Lung (tissue), 12 donors: Measurements from ENCODE around the gene DRD3. TPM values are rescaled to one million over a fixed set of nuclear protein-coding genes. Genes with fewer than 3 reads are reported as not detected.
A peak's percentile ranks its signal among the peaks of the same experiment; 100 is the strongest.

Experiments used
- ATAC-seq: fragments of 200-7000 bp; cut with Tn5 transposase; one replicate; pipeline ENCODE4 v1.9.1; 2020; ENCODE audit warnings: moderate number of reproducible peaks; ENCODE audit not compliant: insufficient read depth, low FRiP score
- DNase-seq, 3 donors: peaks; one replicate each; pipeline ENCODE4 v3.0.0-alpha.2; 2013 to 2017
- H3K27ac ChIP-seq, 2 donors: one replicate each; pipeline ENCODE4 v1.5.1; 2013; ENCODE audit warnings: mild to moderate bottlenecking in 2 of 2, moderate library complexity in 2 of 2, control low read depth in 1 of 2, inconsistent platforms in 1 of 2, low read depth in 1 of 2, low read length in 1 of 2
- H3K27me3 ChIP-seq, 3 donors: one replicate each; pipeline ENCODE4 v1.5.1; 2013; ENCODE audit warnings: low read length in 2 of 3; ENCODE audit not compliant: control insufficient read depth in 3 of 3, insufficient read depth in 3 of 3
- H3K36me3 ChIP-seq, 4 donors: one replicate each; pipeline ENCODE4 v1.5.1; 2013; ENCODE audit warnings: low read length in 4 of 4, mild to moderate bottlenecking in 1 of 4, moderate library complexity in 1 of 4; ENCODE audit not compliant: control insufficient read depth in 4 of 4, insufficient read depth in 4 of 4
- H3K4me1 ChIP-seq, 5 donors: one replicate each; pipeline ENCODE4 v1.5.1; 2013; ENCODE audit warnings: low read length in 5 of 5, mild to moderate bottlenecking in 2 of 5, moderate library complexity in 1 of 5; ENCODE audit not compliant: control insufficient read depth in 5 of 5, insufficient read depth in 5 of 5
- H3K4me3 ChIP-seq: one replicate; pipeline ENCODE4 v1.5.1; 2013; ENCODE audit warnings: mild to moderate bottlenecking, control low read depth, moderate library complexity
- H3K9ac ChIP-seq, 2 donors: one replicate each; pipeline ENCODE4 v1.5.1; 2013; ENCODE audit warnings: low read length in 2 of 2, control low read depth in 1 of 2; ENCODE audit not compliant: insufficient read depth in 1 of 2
- H3K9me3 ChIP-seq, 4 donors: one replicate each; pipeline ENCODE4 v1.5.1; 2013; ENCODE audit warnings: low read length in 3 of 4, mild to moderate bottlenecking in 1 of 4, moderate library complexity in 1 of 4; ENCODE audit not compliant: control insufficient read depth in 4 of 4, insufficient read depth in 3 of 4
- WGBS, 2 donors: extraction: QIAGEN DNeasy Blood & Tissue Kit; methylation state at CpG; one replicate each; pipeline ENCODE4 v1.1.7; 2013; 5-methylcytosine and 5-hydroxymethylcytosine counted together
- polyA plus RNA-seq, 2 donors: library from polyadenylated mRNA; stranded (reverse); fragments of 200-250 nt; gene quantifications; one replicate each; pipeline ENCODE4 v1.2.1, GENCODE V29; 2013
- total RNA-seq, 2 donors: library from RNA; depleted of rRNA in 1 of 2; stranded (reverse); fragments of >200 nt in 1 of 2; gene quantifications; one replicate each; pipeline ENCODE4 v1.2.1, GENCODE V29; 2014 to 2021
- TF ChIP-seq, protein P1 (sequence below): IDR thresholded peaks from 2 replicates; pipeline ENCODE4 v1.5.1; 2012; ENCODE audit warnings: mild to moderate bottlenecking; ENCODE audit errors: control extremely low read depth, extremely low read depth
- donor health status: control.
- donor health status: control.
- donor health status: Bipolar disorder and iron deficiency.
- donor health status: healthy.
- donor health status: DM: yes; HTN: yes; CAD: no.

DRD3 gene
- total and polyA plus RNA-seq, 4 donors, result not detected

DNA sequence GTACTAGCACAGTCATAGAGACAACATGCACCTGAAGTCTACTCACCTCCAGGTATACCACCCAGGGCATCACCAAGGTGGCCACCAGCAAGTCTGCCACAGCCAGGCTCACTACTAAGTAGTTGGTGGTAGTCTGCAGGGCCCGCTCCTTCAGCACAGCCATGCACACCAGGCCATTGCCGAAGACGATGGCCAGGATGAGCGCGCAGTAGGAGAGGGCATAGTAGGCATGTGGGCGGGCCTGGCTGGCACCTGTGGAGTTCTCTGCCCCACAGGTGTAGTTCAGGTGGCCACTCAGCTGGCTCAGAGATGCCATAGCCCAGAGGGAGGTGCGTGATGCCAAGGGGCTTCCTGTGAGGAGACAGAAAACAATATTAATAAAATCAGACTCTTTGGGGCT lies 7.2 kb downstream of the DRD3 start:
- ATAC-seq (no peak), DNase-seq (no peak)
- Histone ChIP-seq H3K27me3 (peaks cover 0 to 3% (median 0%) of the 10 kb centered on the region in 3 donors), H3K9me3 (no peaks in the 10 kb centered on the region), H3K4me1 (peaks cover 0 to 2% (median 0%) of the 10 kb centered on the region in 5 donors), H3K9ac (no peak overlapping the region), H3K27ac (no peak overlapping the region), H3K36me3 (no peaks in the 10 kb centered on the region), H3K4me3 (no peak overlapping the region)
- 93 to 95% methylated on average over 7 of the region's 7 CpGs for WGBS, 2 donors
- TF ChIP-seq, protein P1, sequence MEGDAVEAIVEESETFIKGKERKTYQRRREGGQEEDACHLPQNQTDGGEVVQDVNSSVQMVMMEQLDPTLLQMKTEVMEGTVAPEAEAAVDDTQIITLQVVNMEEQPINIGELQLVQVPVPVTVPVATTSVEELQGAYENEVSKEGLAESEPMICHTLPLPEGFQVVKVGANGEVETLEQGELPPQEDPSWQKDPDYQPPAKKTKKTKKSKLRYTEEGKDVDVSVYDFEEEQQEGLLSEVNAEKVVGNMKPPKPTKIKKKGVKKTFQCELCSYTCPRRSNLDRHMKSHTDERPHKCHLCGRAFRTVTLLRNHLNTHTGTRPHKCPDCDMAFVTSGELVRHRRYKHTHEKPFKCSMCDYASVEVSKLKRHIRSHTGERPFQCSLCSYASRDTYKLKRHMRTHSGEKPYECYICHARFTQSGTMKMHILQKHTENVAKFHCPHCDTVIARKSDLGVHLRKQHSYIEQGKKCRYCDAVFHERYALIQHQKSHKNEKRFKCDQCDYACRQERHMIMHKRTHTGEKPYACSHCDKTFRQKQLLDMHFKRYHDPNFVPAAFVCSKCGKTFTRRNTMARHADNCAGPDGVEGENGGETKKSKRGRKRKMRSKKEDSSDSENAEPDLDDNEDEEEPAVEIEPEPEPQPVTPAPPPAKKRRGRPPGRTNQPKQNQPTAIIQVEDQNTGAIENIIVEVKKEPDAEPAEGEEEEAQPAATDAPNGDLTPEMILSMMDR, result no peak

- Histone ChIP-seq H3K9me3 (no peaks in the 10 kb centered on the region), H3K27me3 (peaks cover 0 to 3% (median 0%) of the 10 kb centered on the region in 3 donors), H3K36me3 (no peaks in the 10 kb centered on the region), H3K4me1 (no peaks in the 10 kb centered on the region), H3K27ac (no peak overlapping the region), H3K9ac (no peak overlapping the region), H3K4me3 (no peak overlapping the region)
- TF ChIP-seq, protein P1, result no peak
- DNase-seq, result no peak
- WGBS, 2 donors, result 43 to 56% methylated on average over 2 of the region's 2 CpGs
- no peak for ATAC-seq
Observed at GRCh38 chr3:114168150-114168549, 10.7 kb downstream of the DRD3 start.

DNA sequence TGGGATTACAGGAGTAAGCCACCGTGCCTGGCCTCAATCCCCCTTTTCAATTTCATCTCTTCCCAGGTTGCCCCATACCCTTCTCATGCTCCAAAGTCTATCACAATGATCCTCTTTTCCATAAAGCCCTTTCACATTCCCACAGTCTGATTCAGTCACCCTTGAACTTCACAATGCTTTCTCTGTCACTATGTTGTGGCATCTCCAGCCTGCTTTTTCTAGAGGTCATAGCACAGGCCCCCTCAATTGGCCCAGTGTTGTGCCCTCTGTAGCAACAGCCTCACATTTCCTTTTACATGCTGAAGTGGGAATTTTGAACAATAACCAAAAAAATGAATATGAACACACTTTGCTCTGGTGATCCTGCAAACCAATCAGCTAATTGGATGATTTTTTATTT lies 21.5 kb downstream of the DRD3 start:
- peaks cover 0 to 5% (median 0%) of the 10 kb centered on the region in 5 donors for H3K4me1 ChIP-seq
- no peak for ATAC-seq
- H3K9ac ChIP-seq, result no peak overlapping the region
- DNase-seq, result no peak
- no peaks in the 10 kb centered on the region for H3K36me3 ChIP-seq
- 93 to 100% methylated on average over 1 of the region's 1 CpG for WGBS, 2 donors
- no peak overlapping the region for H3K27ac ChIP-seq
- no peak overlapping the region for H3K4me3 ChIP-seq
- TF ChIP-seq, protein P1, result no peak
- H3K9me3 ChIP-seq, result no peaks in the 10 kb centered on the region
- peaks cover 0 to 4% (median 0%) of the 10 kb centered on the region in 3 donors for H3K27me3 ChIP-seq

- no peak overlapping the region for H3K27ac ChIP-seq
- ATAC-seq, result no peak
- H3K9ac ChIP-seq, result no peak overlapping the region
- peaks cover 0 to 4% (median 0%) of the 10 kb centered on the region in 3 donors for H3K27me3 ChIP-seq
- H3K9me3 ChIP-seq, result no peaks in the 10 kb centered on the region
- DNase-seq, result peak in 2 of 3 donors; percentile 17 to 21
- TF ChIP-seq, protein P1, result peak; percentile 41
- no peak overlapping the region for H3K4me3 ChIP-seq
- H3K4me1 ChIP-seq, result peaks cover 0 to 10% (median 0%) of the 10 kb centered on the region in 5 donors
- WGBS, 2 donors, result 75 to 80% methylated on average over 9 of the region's 9 CpGs
- H3K36me3 ChIP-seq, result no peaks in the 10 kb centered on the region
Observed at GRCh38 chr3:114155370-114155821, 23.5 kb downstream of the DRD3 start.
